GM04504 (cell line): ENCODE measurements around the gene GUSB.
"Not testable (repeated sequence)": the region's sequence is repeated elsewhere in the genome, so short reads cannot be mapped to it uniquely, and the experiment has no call there.

Experiments
- DNase-seq: peaks from one replicate; pipeline ENCODE4 v3.0.0-alpha.2; 2012; ENCODE audit warnings: low read depth

Gene GUSB

GRCh38 chr7:65975814-65976445 lies 6.1 kb downstream of the GUSB start:
- DNase-seq, result no peak

GRCh38 chr7:65974876-65975275 lies 7.1 kb downstream of the GUSB start:
- no peak for DNase-seq

- DNase-seq, result no peak
Observed at GRCh38 chr7:65974191-65974801, 7.7 kb downstream of the GUSB start.

- DNase-seq, result no peak
Observed at GRCh38 chr7:65972976-65973375, 9.0 kb downstream of the GUSB start.

GRCh38 chr7:65971021-65971420 lies 11.0 kb downstream of the GUSB start:
- DNase-seq, result no peak

- DNase-seq, result no peak
Observed at GRCh38 chr7:65968256-65969185, 13.5 kb downstream of the GUSB start.

- no peak for DNase-seq
Observed at GRCh38 chr7:65967361-65968155, 14.5 kb downstream of the GUSB start.

GRCh38 chr7:65966146-65966545 lies 15.9 kb downstream of the GUSB start:
- DNase-seq, result no peak

- not testable (repeated sequence) for DNase-seq
Observed at GRCh38 chr7:65964671-65965070, 17.3 kb downstream of the GUSB start.

GRCh38 chr7:65962033-65962432 lies 20.0 kb downstream of the GUSB start:
- DNase-seq, result no peak

GRCh38 chr7:65960351-65961074 lies 21.5 kb downstream of the GUSB start:
- no peak for DNase-seq

- no peak for DNase-seq
Observed at GRCh38 chr7:65955718-65956117, 26.3 kb downstream of the GUSB start.

GRCh38 chr7:65953890-65954450 lies 28.0 kb downstream of the GUSB start:
- no peak for DNase-seq

- DNase-seq, result no peak
Observed at GRCh38 chr7:65953001-65953720, 28.9 kb downstream of the GUSB start.

- DNase-seq, result no peak
Observed at GRCh38 chr7:65951837-65952578, 30.0 kb downstream of the GUSB start.

GRCh38 chr7:65946904-65947303 lies 35.1 kb downstream of the GUSB start:
- DNase-seq, result peak; percentile 34

- not testable (repeated sequence) for DNase-seq
Observed at GRCh38 chr7:65945787-65946186, 36.2 kb downstream of the GUSB start.

- DNase-seq, result no peak
Observed at GRCh38 chr7:65938336-65938895, 43.6 kb downstream of the GUSB start.

- no peak for DNase-seq
Observed at GRCh38 chr7:65937296-65937695, 44.7 kb downstream of the GUSB start.
